Measurements from ENCODE around the gene CLTC.

GRCh38 chr17:59688008-59688407 is 68.3 kb downstream of the CLTC start:
- no peak for TF ChIP-seq POLR2A (IDR thresholded peaks at IDR 0.05; ENCODE audit: low read length)
- no peak for TF ChIP-seq GATA1 (IDR thresholded peaks at IDR 0.05; ENCODE audit: low read depth, low read length)
